Activated CD8-positive, alpha-beta T cell treated with anti-CD3 and anti-CD28 coated beads for 36 hours (primary cell): ENCODE data around the gene TNS1. TPM values are rescaled to one million over a fixed set of nuclear protein-coding genes. Genes with fewer than 3 reads are reported as not detected.

ENCODE experiments used
- ATAC-seq: fragments of 200-7000 bp; cut with Tn5 transposase; one replicate; pipeline ENCODE4 v1.10.0; 2021; ENCODE audit warnings: mild to moderate bottlenecking, moderate library complexity
- CTCF ChIA-PET: fragments of 350-600 bp; sonication (Branson Sonifier 250); formaldehyde crosslinking; loops from one replicate; lab custom pipeline; 2021; ENCODE audit warnings: antibody characterized with exemption; lab: Charles Lee
- POLR2A ChIA-PET: fragments of 350-600 bp; sonication (Branson Sonifier 250); formaldehyde crosslinking; loops from one replicate; lab custom pipeline; 2021; ENCODE audit warnings: antibody characterized with exemption; lab: Charles Lee
- DNase-seq: peaks from one replicate; pipeline ENCODE4 v3.0.0-alpha.2; 2020
- H3K27ac Mint-ChIP-seq: one replicate; pipeline ENCODE4 v1.8.0; 2021; ENCODE audit warnings: mild to moderate bottlenecking, mixed read lengths
- H3K27me3 Mint-ChIP-seq: one replicate; pipeline ENCODE4 v1.8.0; 2021; ENCODE audit warnings: mixed read lengths
- H3K36me3 Mint-ChIP-seq: one replicate; pipeline ENCODE4 v1.8.0; 2021; ENCODE audit warnings: low read depth, mixed read lengths
- H3K4me1 Mint-ChIP-seq: one replicate; pipeline ENCODE4 v1.8.0; 2021; ENCODE audit warnings: low read depth, mixed read lengths
- H3K4me3 Mint-ChIP-seq: one replicate; pipeline ENCODE4 v1.8.0; 2021; ENCODE audit warnings: mild to moderate bottlenecking, moderate library complexity, mixed read lengths
- H3K9me3 Mint-ChIP-seq: one replicate; pipeline ENCODE4 v1.8.0; 2021; ENCODE audit warnings: mixed read lengths
- CTCF ChIP-seq: fragments of 200-600 bp; IDR thresholded peaks from one replicate; pipeline ENCODE4 v1.8.0; 2022; ENCODE audit warnings: antibody characterized with exemption, mild to moderate bottlenecking
- intact Hi-C: fragments of 100-400 bp; cut with micrococcal nuclease; formaldehyde crosslinking; loops from one replicate; pipeline ENCODE4 v1.10.0; 2022
- total RNA-seq, 2 experiments: library from RNA; stranded (reverse); gene quantifications; one replicate each; pipeline ENCODE4 v1.2.3, GENCODE V29; 2021

TNS1 gene
- total RNA-seq, 2 experiments from 2014 or later = 1.8 to 2.0 TPM

GRCh38 chr2:217972037-217972436 lies 30.8 kb downstream of the TNS1 start:
- DNase-seq = no peak
- Mint-ChIP-seq H3K36me3 (no peaks in the 10 kb centered on the region), H3K27ac (no peak overlapping the region), H3K4me3 (no peak overlapping the region), H3K9me3 (no peaks in the 10 kb centered on the region), H3K27me3 (no peaks in the 10 kb centered on the region), H3K4me1 (no peaks in the 10 kb centered on the region)
- no peak for ATAC-seq
- POLR2A ChIA-PET = no interaction called here
- intact Hi-C loops = no loop called here
- CTCF ChIA-PET = interaction anchor here (0.7 to 2.0 kb wide), 4 partner anchors 15 to 186 kb away, joined by 3 to 8 read pairs (median 4); no protein-coding TSS in a partner anchor
- no peak for TF ChIP-seq CTCF

- DNase-seq (no peak), ATAC-seq (no peak)
- intact Hi-C loops = no loop called here
- CTCF ChIA-PET = interaction anchor here (0.7 to 2.0 kb wide), 3 partner anchors 16 to 182 kb away, joined by 4 to 8 read pairs (median 4); no protein-coding TSS in a partner anchor
- no peaks in the 10 kb centered on the region for H3K4me1 Mint-ChIP-seq
- H3K9me3 Mint-ChIP-seq = no peaks in the 10 kb centered on the region
- no peak overlapping the region for H3K4me3 Mint-ChIP-seq
- H3K27me3 Mint-ChIP-seq = no peaks in the 10 kb centered on the region
- H3K36me3 Mint-ChIP-seq = no peaks in the 10 kb centered on the region
- POLR2A ChIA-PET = no interaction called here
- H3K27ac Mint-ChIP-seq = no peak overlapping the region
- no peak for TF ChIP-seq CTCF
Measured at GRCh38 chr2:217971166-217971565, 31.6 kb downstream of the TNS1 start.

GRCh38 chr2:217970206-217970605 lies 32.6 kb downstream of the TNS1 start:
- H3K27me3 Mint-ChIP-seq = peaks cover 5% of the 10 kb centered on the region
- intact Hi-C loops = no loop called here
- CTCF ChIA-PET = interaction anchor here (0.8 to 1.0 kb wide), 2 partner anchors 84 to 185 kb away, joined by 3 to 4 read pairs; no protein-coding TSS in a partner anchor
- H3K9me3 Mint-ChIP-seq = no peaks in the 10 kb centered on the region
- no peak overlapping the region for H3K4me3 Mint-ChIP-seq
- H3K27ac Mint-ChIP-seq = no peak overlapping the region
- H3K36me3 Mint-ChIP-seq = no peaks in the 10 kb centered on the region
- H3K4me1 Mint-ChIP-seq = no peaks in the 10 kb centered on the region
- no peak for TF ChIP-seq CTCF
- POLR2A ChIA-PET = no interaction called here
- DNase-seq (no peak), ATAC-seq (no peak)

- Mint-ChIP-seq H3K9me3 (no peaks in the 10 kb centered on the region), H3K4me1 (no peaks in the 10 kb centered on the region), H3K4me3 (no peak overlapping the region), H3K27me3 (peaks cover 5% of the 10 kb centered on the region), H3K36me3 (no peaks in the 10 kb centered on the region), H3K27ac (no peak overlapping the region)
- no peak for DNase-seq
- ChIA-PET CTCF (interaction anchor here (1.0 kb wide), 1 partner anchor 184 kb away, joined by 4 read pairs; no protein-coding TSS in a partner anchor), POLR2A (no interaction called here)
- no peak for ATAC-seq
- intact Hi-C loops = no loop called here
- TF ChIP-seq CTCF = no peak
Measured at GRCh38 chr2:217969588-217969987, 33.2 kb downstream of the TNS1 start.

GRCh38 chr2:217968023-217968422 lies 34.8 kb downstream of the TNS1 start:
- DNase-seq (no peak), ATAC-seq (no peak)
- Mint-ChIP-seq H3K36me3 (no peaks in the 10 kb centered on the region), H3K4me1 (no peaks in the 10 kb centered on the region), H3K9me3 (no peaks in the 10 kb centered on the region), H3K27me3 (peaks cover 5% of the 10 kb centered on the region), H3K27ac (no peak overlapping the region), H3K4me3 (no peak overlapping the region)
- ChIA-PET POLR2A (no interaction called here), CTCF (no interaction called here)
- no peak for TF ChIP-seq CTCF
- intact Hi-C loops = no loop called here
